Measurements from ENCODE around the gene PPP1R36. TPM values are rescaled to one million over a fixed set of nuclear protein-coding genes. Genes with fewer than 3 reads are reported as not detected.

Gene PPP1R36
- polyA plus RNA-seq, 1 donor: 2.6 TPM

GRCh38 chr14:64591809-64592208, 42.0 kb downstream of the PPP1R36 start:
- H3K4me3 ChIP-seq (ENCODE audit: low read length): no peak overlapping the region
- no peaks in the 10 kb centered on the region for H3K9me3 ChIP-seq (ENCODE audit: control insufficient read depth, low read depth, low read length)
- WGBS (ENCODE audit: insufficient coverage, low lambda C conversion rate): no CpG with 5 or more reads among the region's 3 CpGs
- H3K4me1 ChIP-seq (ENCODE audit: control insufficient read depth, insufficient read depth, low read length): no peaks in the 10 kb centered on the region
- no peak for DNase-seq
- no peak overlapping the region for H3K27ac ChIP-seq (ENCODE audit: low read length)
- H3K27me3 ChIP-seq (ENCODE audit: control insufficient read depth, insufficient read depth, low read length): no peaks in the 10 kb centered on the region
- H3K36me3 ChIP-seq (ENCODE audit: control insufficient read depth, insufficient read depth, low read length): no peaks in the 10 kb centered on the region

GRCh38 chr14:64594438-64594837, 44.7 kb downstream of the PPP1R36 start:
- Histone ChIP-seq H3K4me1 (ENCODE audit: control insufficient read depth, insufficient read depth, low read length) (no peaks in the 10 kb centered on the region), H3K36me3 (ENCODE audit: control insufficient read depth, insufficient read depth, low read length) (no peaks in the 10 kb centered on the region), H3K4me3 (ENCODE audit: low read length) (no peak overlapping the region), H3K9me3 (ENCODE audit: control insufficient read depth, low read depth, low read length) (no peaks in the 10 kb centered on the region), H3K27me3 (ENCODE audit: control insufficient read depth, insufficient read depth, low read length) (no peaks in the 10 kb centered on the region), H3K27ac (ENCODE audit: low read length) (no peak overlapping the region)
- 0% methylated on average over 1 of the region's 2 CpGs for WGBS (ENCODE audit: insufficient coverage, low lambda C conversion rate)
- no peak for DNase-seq

GRCh38 chr14:64598404-64598803, 48.6 kb downstream of the PPP1R36 start:
- Histone ChIP-seq H3K27ac (ENCODE audit: low read length) (no peak overlapping the region), H3K4me1 (ENCODE audit: control insufficient read depth, insufficient read depth, low read length) (peaks cover 3% of the 10 kb centered on the region), H3K4me3 (ENCODE audit: low read length) (no peak overlapping the region), H3K36me3 (ENCODE audit: control insufficient read depth, insufficient read depth, low read length) (no peaks in the 10 kb centered on the region), H3K27me3 (ENCODE audit: control insufficient read depth, insufficient read depth, low read length) (peaks cover 7% of the 10 kb centered on the region), H3K9me3 (ENCODE audit: control insufficient read depth, low read depth, low read length) (no peaks in the 10 kb centered on the region)
- no peak for DNase-seq
- WGBS (ENCODE audit: insufficient coverage, low lambda C conversion rate): no CpG with 5 or more reads among the region's 4 CpGs

GRCh38 chr14:64601571-64601970, 51.8 kb downstream of the PPP1R36 start:
- no peaks in the 10 kb centered on the region for H3K36me3 ChIP-seq (ENCODE audit: control insufficient read depth, insufficient read depth, low read length)

GRCh38 chr14:64602826-64603225, 53.1 kb downstream of the PPP1R36 start:
- Histone ChIP-seq H3K27me3 (ENCODE audit: control insufficient read depth, insufficient read depth, low read length) (peaks cover 15% of the 10 kb centered on the region), H3K4me3 (ENCODE audit: low read length) (no peak overlapping the region), H3K27ac (ENCODE audit: low read length) (no peak overlapping the region), H3K9me3 (ENCODE audit: control insufficient read depth, low read depth, low read length) (no peaks in the 10 kb centered on the region), H3K4me1 (ENCODE audit: control insufficient read depth, insufficient read depth, low read length) (peaks cover 3% of the 10 kb centered on the region), H3K36me3 (ENCODE audit: control insufficient read depth, insufficient read depth, low read length) (no peaks in the 10 kb centered on the region)
- WGBS (ENCODE audit: insufficient coverage, low lambda C conversion rate): no CpG with 5 or more reads among the region's 2 CpGs
- DNase-seq: no peak

More at GRCh38 chr14:64601571-64601970, 51.8 kb downstream of the PPP1R36 start:
- Histone ChIP-seq H3K4me3 (ENCODE audit: low read length) (peak overlapping the region; percentile 16), H3K9me3 (ENCODE audit: control insufficient read depth, low read depth, low read length) (no peaks in the 10 kb centered on the region), H3K4me1 (ENCODE audit: control insufficient read depth, insufficient read depth, low read length) (peaks cover 3% of the 10 kb centered on the region), H3K27ac (ENCODE audit: low read length) (no peak overlapping the region), H3K27me3 (ENCODE audit: control insufficient read depth, insufficient read depth, low read length) (peaks cover 15% of the 10 kb centered on the region)
- DNase-seq: no peak
- 20% methylated on average over 1 of the region's 38 CpGs for WGBS (ENCODE audit: insufficient coverage, low lambda C conversion rate)

- Histone ChIP-seq H3K36me3 (ENCODE audit: control insufficient read depth, insufficient read depth, low read length) (no peaks in the 10 kb centered on the region), H3K4me1 (ENCODE audit: control insufficient read depth, insufficient read depth, low read length) (peaks cover 3% of the 10 kb centered on the region), H3K27ac (ENCODE audit: low read length) (no peak overlapping the region), H3K4me3 (ENCODE audit: low read length) (no peak overlapping the region), H3K9me3 (ENCODE audit: control insufficient read depth, low read depth, low read length) (no peaks in the 10 kb centered on the region), H3K27me3 (ENCODE audit: control insufficient read depth, insufficient read depth, low read length) (peaks cover 15% of the 10 kb centered on the region)
- DNase-seq: no peak
- no CpG with 5 or more reads among the region's 1 CpG for WGBS (ENCODE audit: insufficient coverage, low lambda C conversion rate)
These were observed 54.2 kb downstream of the PPP1R36 start for GRCh38 chr14:64604001-64604400.

- Histone ChIP-seq H3K9me3 (ENCODE audit: control insufficient read depth, low read depth, low read length) (no peaks in the 10 kb centered on the region), H3K27ac (ENCODE audit: low read length) (no peak overlapping the region), H3K4me1 (ENCODE audit: control insufficient read depth, insufficient read depth, low read length) (peaks cover 3% of the 10 kb centered on the region), H3K27me3 (ENCODE audit: control insufficient read depth, insufficient read depth, low read length) (peaks cover 15% of the 10 kb centered on the region), H3K4me3 (ENCODE audit: low read length) (no peak overlapping the region), H3K36me3 (ENCODE audit: control insufficient read depth, insufficient read depth, low read length) (no peaks in the 10 kb centered on the region)
- WGBS (ENCODE audit: insufficient coverage, low lambda C conversion rate): 100% methylated on average over 1 of the region's 6 CpGs
- DNase-seq: no peak
These were observed 55.1 kb downstream of the PPP1R36 start for GRCh38 chr14:64604881-64605280.

- DNase-seq: no peak
- Histone ChIP-seq H3K4me3 (ENCODE audit: low read length) (no peak overlapping the region), H3K36me3 (ENCODE audit: control insufficient read depth, insufficient read depth, low read length) (no peaks in the 10 kb centered on the region), H3K4me1 (ENCODE audit: control insufficient read depth, insufficient read depth, low read length) (peaks cover 3% of the 10 kb centered on the region), H3K9me3 (ENCODE audit: control insufficient read depth, low read depth, low read length) (no peaks in the 10 kb centered on the region), H3K27ac (ENCODE audit: low read length) (no peak overlapping the region), H3K27me3 (ENCODE audit: control insufficient read depth, insufficient read depth, low read length) (peaks cover 15% of the 10 kb centered on the region)
- WGBS (ENCODE audit: insufficient coverage, low lambda C conversion rate): 80% methylated on average over 1 of the region's 9 CpGs
These were observed 56.3 kb downstream of the PPP1R36 start for GRCh38 chr14:64605926-64606685.

GRCh38 chr14:64610049-64610746, 60.4 kb downstream of the PPP1R36 start:
- Histone ChIP-seq H3K27ac (ENCODE audit: low read length) (no peak overlapping the region), H3K36me3 (ENCODE audit: control insufficient read depth, insufficient read depth, low read length) (no peaks in the 10 kb centered on the region), H3K4me1 (ENCODE audit: control insufficient read depth, insufficient read depth, low read length) (no peaks in the 10 kb centered on the region), H3K9me3 (ENCODE audit: control insufficient read depth, low read depth, low read length) (no peaks in the 10 kb centered on the region), H3K4me3 (ENCODE audit: low read length) (no peak overlapping the region), H3K27me3 (ENCODE audit: control insufficient read depth, insufficient read depth, low read length) (peaks cover 8% of the 10 kb centered on the region)
- DNase-seq: no peak
- WGBS (ENCODE audit: insufficient coverage, low lambda C conversion rate): 100% methylated on average over 2 of the region's 5 CpGs

- DNase-seq: no peak
- Histone ChIP-seq H3K27me3 (ENCODE audit: control insufficient read depth, insufficient read depth, low read length) (no peaks in the 10 kb centered on the region), H3K36me3 (ENCODE audit: control insufficient read depth, insufficient read depth, low read length) (no peaks in the 10 kb centered on the region), H3K4me1 (ENCODE audit: control insufficient read depth, insufficient read depth, low read length) (no peaks in the 10 kb centered on the region), H3K27ac (ENCODE audit: low read length) (peak overlapping the region; percentile 15), H3K9me3 (ENCODE audit: control insufficient read depth, low read depth, low read length) (no peaks in the 10 kb centered on the region), H3K4me3 (ENCODE audit: low read length) (no peak overlapping the region)
- no CpG with 5 or more reads among the region's 1 CpG for WGBS (ENCODE audit: insufficient coverage, low lambda C conversion rate)
These were observed 61.7 kb downstream of the PPP1R36 start for GRCh38 chr14:64611358-64612020.

All from large intestine (tissue), 3 donors.